Lower leg skin (tissue), 3 donors: ENCODE measurements around the gene ZC3H7B.

ENCODE experiments used
- CTCF ChIP-seq, 3 donors: fragments of 450-650 bp; IDR thresholded peaks; one replicate each; pipeline ENCODE4 v1.5.1; 2016; ENCODE audit warnings: antibody characterized with exemption in 3 of 3, mild to moderate bottlenecking in 3 of 3, moderate library complexity in 2 of 3
- POLR2A ChIP-seq, 2 donors: fragments of 450-650 bp; IDR thresholded peaks; one replicate each; pipeline ENCODE4 v1.6.1; 2016 to 2017; ENCODE audit warnings: antibody characterized with exemption in 2 of 2, mild to moderate bottlenecking in 1 of 2, moderate library complexity in 1 of 2

- TF ChIP-seq POLR2A (IDR thresholded peaks at IDR 0.05) (no peak), CTCF (IDR thresholded peaks at IDR 0.05) (no peak)
Measured at GRCh38 chr22:41320416-41321240, 19.3 kb downstream of the ZC3H7B start.
